ENCODE data around the gene PCNX1. TPM values are rescaled to one million over a fixed set of nuclear protein-coding genes. Genes with fewer than 3 reads are reported as not detected.

Gene PCNX1
- total and polyA plus RNA-seq, 4 donors = 5.7 to 41.2 (median 18.2) TPM

GRCh38 chr14:71141701-71142374 is 234.6 kb downstream of the PCNX1 start:
- 93% methylated on average over 4 of the region's 4 CpGs for WGBS

GRCh38 chr14:71142375-71143038 is 235.2 kb downstream of the PCNX1 start:
- Histone ChIP-seq H3K4me3 (ENCODE audit: low read depth in 1 of 3, low read length in 3 of 3) (no peak overlapping the region), H3K27me3 (ENCODE audit: control insufficient read depth in 4 of 4, insufficient read depth in 4 of 4, low read length in 3 of 4) (no peaks in the 10 kb centered on the region), H3K27ac (ENCODE audit: low read depth in 1 of 2, low read length in 2 of 2) (no peak overlapping the region), H3K9me3 (ENCODE audit: control insufficient read depth in 4 of 4, low read length in 3 of 4) (no peaks in the 10 kb centered on the region), H3K4me1 (ENCODE audit: control insufficient read depth in 4 of 4, insufficient read depth in 4 of 4, low read length in 3 of 4) (peaks cover 0 to 6% (median 3%) of the 10 kb centered on the region in 4 donors), H3K9ac (ENCODE audit: low read depth in 1 of 2, low read length in 2 of 2) (no peak overlapping the region), H3K36me3 (ENCODE audit: control insufficient read depth in 4 of 4, insufficient read depth in 3 of 4, low read depth in 1 of 4, low read length in 3 of 4) (no peaks in the 10 kb centered on the region)
- no peak for DNase-seq (ENCODE audit: low spot score)
- 86% methylated on average over 3 of the region's 3 CpGs for WGBS
- TF ChIP-seq MAX (IDR thresholded peaks at IDR 0.05) = no peak
- TF ChIP-seq YY1 (IDR thresholded peaks at IDR 0.05) = no peak
- TF ChIP-seq FOXA2 (IDR thresholded peaks at IDR 0.05) = no peak
- no peak for TF ChIP-seq TAF1 (conservative IDR thresholded peaks at IDR 0.05)
- TF ChIP-seq RXRA (IDR thresholded peaks at IDR 0.05) = no peak
- no peak for TF ChIP-seq ZBTB33 (IDR thresholded peaks at IDR 0.05)
- TF ChIP-seq NR2F2 (IDR thresholded peaks at IDR 0.05) = no peak
- TF ChIP-seq SP1 (IDR thresholded peaks at IDR 0.05) = no peak
- no peak for TF ChIP-seq EGR1 (IDR thresholded peaks at IDR 0.05; ENCODE audit: low read depth in 2 of 2)
- TF ChIP-seq ATF3 (IDR thresholded peaks at IDR 0.05) = no peak
- TF ChIP-seq REST (IDR thresholded peaks at IDR 0.05) = no peak
- TF ChIP-seq GABPA (IDR thresholded peaks at IDR 0.05 in 1 of 2, conservative IDR thresholded peaks at IDR 0.05 in 1 of 2) = no peak
- no peak for TF ChIP-seq CTCF (IDR thresholded peaks at IDR 0.05; ENCODE audit: low read depth, low read length, missing input control)

More at GRCh38 chr14:71141701-71142374, 234.6 kb downstream of the PCNX1 start:
- Histone ChIP-seq H3K36me3 (ENCODE audit: control insufficient read depth in 4 of 4, insufficient read depth in 3 of 4, low read depth in 1 of 4, low read length in 3 of 4) (no peaks in the 10 kb centered on the region), H3K4me3 (ENCODE audit: low read depth in 1 of 3, low read length in 3 of 3) (no peak overlapping the region), H3K4me1 (ENCODE audit: control insufficient read depth in 4 of 4, insufficient read depth in 4 of 4, low read length in 3 of 4) (peaks cover 0 to 6% (median 3%) of the 10 kb centered on the region in 4 donors), H3K27ac (ENCODE audit: low read depth in 1 of 2, low read length in 2 of 2) (no peak overlapping the region), H3K9ac (ENCODE audit: low read depth in 1 of 2, low read length in 2 of 2) (no peak overlapping the region), H3K9me3 (ENCODE audit: control insufficient read depth in 4 of 4, low read length in 3 of 4) (no peaks in the 10 kb centered on the region), H3K27me3 (ENCODE audit: control insufficient read depth in 4 of 4, insufficient read depth in 4 of 4, low read length in 3 of 4) (no peaks in the 10 kb centered on the region)
- TF ChIP-seq JUND (IDR thresholded peaks at IDR 0.05) (no peak), GABPA (IDR thresholded peaks at IDR 0.05 in 1 of 2, conservative IDR thresholded peaks at IDR 0.05 in 1 of 2) (no peak), RXRA (IDR thresholded peaks at IDR 0.05) (no peak)
- no peak for DNase-seq (ENCODE audit: low spot score)

Measured in liver (tissue), 9 donors.